ENCODE measurements around the gene PHLDB2.

The PHLDB2 gene

GRCh38 chr3:111823341-111823855 is 35.7 kb upstream of the PHLDB2 start:
- TF ChIP-seq, protein P1, sequence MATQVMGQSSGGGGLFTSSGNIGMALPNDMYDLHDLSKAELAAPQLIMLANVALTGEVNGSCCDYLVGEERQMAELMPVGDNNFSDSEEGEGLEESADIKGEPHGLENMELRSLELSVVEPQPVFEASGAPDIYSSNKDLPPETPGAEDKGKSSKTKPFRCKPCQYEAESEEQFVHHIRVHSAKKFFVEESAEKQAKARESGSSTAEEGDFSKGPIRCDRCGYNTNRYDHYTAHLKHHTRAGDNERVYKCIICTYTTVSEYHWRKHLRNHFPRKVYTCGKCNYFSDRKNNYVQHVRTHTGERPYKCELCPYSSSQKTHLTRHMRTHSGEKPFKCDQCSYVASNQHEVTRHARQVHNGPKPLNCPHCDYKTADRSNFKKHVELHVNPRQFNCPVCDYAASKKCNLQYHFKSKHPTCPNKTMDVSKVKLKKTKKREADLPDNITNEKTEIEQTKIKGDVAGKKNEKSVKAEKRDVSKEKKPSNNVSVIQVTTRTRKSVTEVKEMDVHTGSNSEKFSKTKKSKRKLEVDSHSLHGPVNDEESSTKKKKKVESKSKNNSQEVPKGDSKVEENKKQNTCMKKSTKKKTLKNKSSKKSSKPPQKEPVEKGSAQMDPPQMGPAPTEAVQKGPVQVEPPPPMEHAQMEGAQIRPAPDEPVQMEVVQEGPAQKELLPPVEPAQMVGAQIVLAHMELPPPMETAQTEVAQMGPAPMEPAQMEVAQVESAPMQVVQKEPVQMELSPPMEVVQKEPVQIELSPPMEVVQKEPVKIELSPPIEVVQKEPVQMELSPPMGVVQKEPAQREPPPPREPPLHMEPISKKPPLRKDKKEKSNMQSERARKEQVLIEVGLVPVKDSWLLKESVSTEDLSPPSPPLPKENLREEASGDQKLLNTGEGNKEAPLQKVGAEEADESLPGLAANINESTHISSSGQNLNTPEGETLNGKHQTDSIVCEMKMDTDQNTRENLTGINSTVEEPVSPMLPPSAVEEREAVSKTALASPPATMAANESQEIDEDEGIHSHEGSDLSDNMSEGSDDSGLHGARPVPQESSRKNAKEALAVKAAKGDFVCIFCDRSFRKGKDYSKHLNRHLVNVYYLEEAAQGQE (IDR thresholded peaks at IDR 0.05; ENCODE audit: insufficient read depth in 1 of 2, low read depth in 2 of 2, low read length in 2 of 2) = no peak
- TF ChIP-seq SIN3A (IDR thresholded peaks at IDR 0.05; ENCODE audit: borderline replicate concordance, insufficient read depth, low read length) (no peak), TAF1 (IDR thresholded peaks at IDR 0.05; ENCODE audit: borderline replicate concordance, insufficient read depth, low read length) (no peak), FOXP2 (optimal IDR thresholded peaks at IDR 0.05; ENCODE audit: borderline replicate concordance, extremely low read depth, extremely low read length, insufficient read depth) (no peak), POLR2AphosphoS5 (IDR thresholded peaks at IDR 0.05; ENCODE audit: low read depth, low read length) (no peak)

DNA sequence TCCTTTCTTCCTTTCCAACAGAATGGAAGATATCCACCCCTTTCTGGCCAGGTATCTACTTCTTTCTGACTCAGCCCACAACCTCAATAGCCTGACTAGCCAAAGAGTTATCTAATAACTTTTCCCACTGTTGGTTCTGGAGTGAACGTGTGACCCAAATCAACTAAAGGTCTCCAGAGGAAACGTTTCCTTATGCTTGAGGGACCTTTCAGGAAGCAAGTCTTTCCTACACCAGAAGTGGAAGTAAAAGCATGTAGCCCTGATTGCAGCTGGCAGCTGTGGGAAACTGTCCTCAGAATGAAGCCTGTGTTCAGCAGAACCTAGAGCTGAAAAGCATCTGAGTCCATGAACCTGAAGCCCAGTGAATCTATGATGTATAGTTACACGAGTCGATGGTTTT is 34.7 kb upstream of the PHLDB2 start:
- TF ChIP-seq TAF1 (IDR thresholded peaks at IDR 0.05; ENCODE audit: borderline replicate concordance, insufficient read depth, low read length) (no peak), SIN3A (IDR thresholded peaks at IDR 0.05; ENCODE audit: borderline replicate concordance, insufficient read depth, low read length) (no peak)

DNA sequence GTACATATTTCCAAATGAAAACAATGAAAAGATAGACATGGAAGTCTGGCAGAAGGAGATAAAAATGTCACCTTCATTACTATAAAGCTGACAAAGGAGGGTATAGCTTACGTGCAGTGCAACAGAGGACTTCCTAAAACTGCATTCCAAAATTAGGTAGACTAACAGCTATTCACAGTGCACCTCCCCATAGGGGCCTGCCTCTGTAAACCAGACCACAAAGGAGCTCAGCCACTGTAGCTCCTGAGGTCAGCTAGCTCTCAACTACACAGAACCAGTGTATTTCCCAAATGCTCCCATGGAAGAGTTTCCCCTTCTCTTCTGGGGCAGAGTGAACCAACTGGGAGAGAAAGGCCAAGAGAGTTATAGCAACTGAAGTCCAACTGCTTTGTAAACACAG is 31.2 kb upstream of the PHLDB2 start:
- TF ChIP-seq, protein P1 (IDR thresholded peaks at IDR 0.05; ENCODE audit: insufficient read depth in 1 of 2, low read depth in 2 of 2, low read length in 2 of 2) = no peak
- TF ChIP-seq TAF1 (IDR thresholded peaks at IDR 0.05; ENCODE audit: borderline replicate concordance, insufficient read depth, low read length) = no peak
- no peak for TF ChIP-seq POLR2AphosphoS5 (IDR thresholded peaks at IDR 0.05; ENCODE audit: low read depth, low read length)
- no peak for TF ChIP-seq SIN3A (IDR thresholded peaks at IDR 0.05; ENCODE audit: borderline replicate concordance, insufficient read depth, low read length)
- no peak for TF ChIP-seq FOXP2 (optimal IDR thresholded peaks at IDR 0.05; ENCODE audit: borderline replicate concordance, extremely low read depth, extremely low read length, insufficient read depth)

DNA sequence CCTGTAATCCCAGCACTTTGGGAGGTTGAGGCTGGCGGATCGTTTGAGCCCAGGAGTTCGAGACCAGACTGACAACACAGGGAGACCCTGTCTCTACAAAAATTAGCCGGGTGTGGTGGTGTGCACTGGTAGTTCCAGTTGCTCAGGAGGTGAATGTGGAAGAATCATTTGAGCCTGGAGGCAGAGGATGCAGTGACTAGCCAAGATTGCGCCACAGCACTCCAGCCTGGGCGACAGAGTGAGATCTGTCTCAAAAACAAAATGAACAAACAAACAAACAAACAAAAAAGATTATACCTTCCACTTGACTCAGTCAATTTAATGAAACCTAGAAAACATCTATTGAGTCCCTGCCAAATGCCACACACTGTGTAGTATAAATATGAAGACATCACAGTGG is 30.5 kb upstream of the PHLDB2 start:
- TF ChIP-seq, protein P1 (IDR thresholded peaks at IDR 0.05; ENCODE audit: insufficient read depth in 1 of 2, low read depth in 2 of 2, low read length in 2 of 2) = no peak
- TF ChIP-seq SIN3A (IDR thresholded peaks at IDR 0.05; ENCODE audit: borderline replicate concordance, insufficient read depth, low read length) (no peak), TAF1 (IDR thresholded peaks at IDR 0.05; ENCODE audit: borderline replicate concordance, insufficient read depth, low read length) (no peak), FOXP2 (optimal IDR thresholded peaks at IDR 0.05; ENCODE audit: borderline replicate concordance, extremely low read depth, extremely low read length, insufficient read depth) (no peak), POLR2AphosphoS5 (IDR thresholded peaks at IDR 0.05; ENCODE audit: low read depth, low read length) (no peak)

DNA sequence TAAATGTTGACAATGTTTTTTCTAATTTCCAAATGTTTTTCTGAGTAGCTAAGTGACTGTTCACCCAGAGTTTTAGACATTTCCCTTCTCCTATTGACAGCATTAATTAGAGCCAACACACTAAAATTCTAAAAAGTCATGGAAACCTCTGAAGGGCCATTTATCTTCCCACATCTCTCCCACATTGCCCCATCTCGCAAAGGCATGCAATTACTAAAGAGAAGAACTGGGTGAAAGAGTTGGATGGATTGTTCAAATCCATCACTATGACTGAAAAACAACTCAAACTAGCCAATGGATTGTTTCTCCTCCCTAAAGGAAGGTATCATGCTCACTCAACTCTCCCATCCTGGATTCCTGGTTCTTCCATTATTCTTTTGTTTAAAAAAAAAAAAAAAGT is 30.0 kb upstream of the PHLDB2 start:
- TF ChIP-seq, protein P1 (IDR thresholded peaks at IDR 0.05; ENCODE audit: insufficient read depth in 1 of 2, low read depth in 2 of 2, low read length in 2 of 2) = no peak
- TF ChIP-seq FOXP2 (optimal IDR thresholded peaks at IDR 0.05; ENCODE audit: borderline replicate concordance, extremely low read depth, extremely low read length, insufficient read depth) = no peak
